Measurements from ENCODE around the gene MYH14. TPM values are rescaled to one million over a fixed set of nuclear protein-coding genes. Genes with fewer than 3 reads are reported as not detected.

The MYH14 gene
- total RNA-seq, 2 donors from 2014 or later: 27.0 to 31.5 TPM

DNA sequence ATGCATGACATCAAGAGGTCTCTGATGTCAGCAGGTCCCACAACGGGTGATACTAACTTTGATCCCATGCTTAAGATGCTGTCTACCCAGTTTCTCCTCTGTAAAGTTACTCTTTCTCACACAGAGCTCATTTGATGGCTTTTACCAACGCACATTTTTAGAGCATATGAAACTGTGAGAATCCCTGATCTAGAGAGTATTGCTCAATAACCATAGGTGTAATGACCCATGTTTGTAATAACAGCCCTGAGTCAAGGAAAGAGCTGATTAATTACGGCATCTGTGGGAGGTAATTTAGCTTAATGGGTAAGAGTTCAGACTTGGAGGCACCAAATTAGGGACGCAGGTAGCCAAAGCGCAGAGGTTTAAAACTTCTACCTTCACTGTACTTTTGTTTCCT, 22.3 kb upstream of the MYH14 start:
- intact Hi-C loops (cut with DNase I): no loop called here
- Histone ChIP-seq H3K4me1 (replicated peaks) (no peaks in the 10 kb centered on the region), H3K4me3 (no peak overlapping the region), H3K9me3 (no peaks in the 10 kb centered on the region), H3K27ac (no peak overlapping the region), H3K27me3 (replicated peaks; ENCODE audit: insufficient read depth) (no peaks in the 10 kb centered on the region), H3K36me3 (no peaks in the 10 kb centered on the region)
- no peak for DNase-seq (ENCODE audit: low spot score)
- TF ChIP-seq, protein P1, sequence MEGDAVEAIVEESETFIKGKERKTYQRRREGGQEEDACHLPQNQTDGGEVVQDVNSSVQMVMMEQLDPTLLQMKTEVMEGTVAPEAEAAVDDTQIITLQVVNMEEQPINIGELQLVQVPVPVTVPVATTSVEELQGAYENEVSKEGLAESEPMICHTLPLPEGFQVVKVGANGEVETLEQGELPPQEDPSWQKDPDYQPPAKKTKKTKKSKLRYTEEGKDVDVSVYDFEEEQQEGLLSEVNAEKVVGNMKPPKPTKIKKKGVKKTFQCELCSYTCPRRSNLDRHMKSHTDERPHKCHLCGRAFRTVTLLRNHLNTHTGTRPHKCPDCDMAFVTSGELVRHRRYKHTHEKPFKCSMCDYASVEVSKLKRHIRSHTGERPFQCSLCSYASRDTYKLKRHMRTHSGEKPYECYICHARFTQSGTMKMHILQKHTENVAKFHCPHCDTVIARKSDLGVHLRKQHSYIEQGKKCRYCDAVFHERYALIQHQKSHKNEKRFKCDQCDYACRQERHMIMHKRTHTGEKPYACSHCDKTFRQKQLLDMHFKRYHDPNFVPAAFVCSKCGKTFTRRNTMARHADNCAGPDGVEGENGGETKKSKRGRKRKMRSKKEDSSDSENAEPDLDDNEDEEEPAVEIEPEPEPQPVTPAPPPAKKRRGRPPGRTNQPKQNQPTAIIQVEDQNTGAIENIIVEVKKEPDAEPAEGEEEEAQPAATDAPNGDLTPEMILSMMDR (IDR thresholded peaks at IDR 0.05): no peak
- TF ChIP-seq POLR2AphosphoS5 (IDR thresholded peaks at IDR 0.05) (no peak), POLR2A (IDR thresholded peaks at IDR 0.05) (no peak)
- WGBS: 50% methylated on average over 5 of the region's 5 CpGs

DNA sequence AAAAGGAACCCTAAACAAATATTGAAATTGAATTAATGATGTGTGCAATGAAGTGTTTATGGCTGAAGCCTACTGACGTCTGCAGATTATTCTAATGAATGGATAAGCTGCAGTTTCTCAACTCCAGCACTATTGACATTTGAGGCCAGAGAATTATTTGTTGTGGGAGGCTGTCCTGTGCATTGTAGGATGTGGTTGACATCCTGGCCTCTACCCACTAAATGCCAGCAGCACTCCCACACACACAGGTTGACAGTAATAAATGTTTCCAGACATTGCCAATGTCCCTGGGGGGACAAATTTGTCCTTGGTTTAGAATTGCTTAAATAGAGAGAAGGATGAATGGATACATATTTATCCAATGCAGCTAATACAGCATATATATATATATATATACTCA, 19.2 kb upstream of the MYH14 start:
- H3K27me3 ChIP-seq (replicated peaks; ENCODE audit: insufficient read depth): no peaks in the 10 kb centered on the region
- H3K27ac ChIP-seq: no peak overlapping the region
- H3K4me1 ChIP-seq (replicated peaks): no peaks in the 10 kb centered on the region
- no peaks in the 10 kb centered on the region for H3K36me3 ChIP-seq
- H3K9me3 ChIP-seq: no peaks in the 10 kb centered on the region
- TF ChIP-seq, protein P1 (IDR thresholded peaks at IDR 0.05): no peak
- TF ChIP-seq POLR2AphosphoS5 (IDR thresholded peaks at IDR 0.05) (no peak), POLR2A (IDR thresholded peaks at IDR 0.05) (no peak)
- no peak for DNase-seq (ENCODE audit: low spot score)
- intact Hi-C loops (cut with DNase I): no loop called here
- 4% methylated on average over 1 of the region's 1 CpG for WGBS
- H3K4me3 ChIP-seq: no peak overlapping the region

DNA sequence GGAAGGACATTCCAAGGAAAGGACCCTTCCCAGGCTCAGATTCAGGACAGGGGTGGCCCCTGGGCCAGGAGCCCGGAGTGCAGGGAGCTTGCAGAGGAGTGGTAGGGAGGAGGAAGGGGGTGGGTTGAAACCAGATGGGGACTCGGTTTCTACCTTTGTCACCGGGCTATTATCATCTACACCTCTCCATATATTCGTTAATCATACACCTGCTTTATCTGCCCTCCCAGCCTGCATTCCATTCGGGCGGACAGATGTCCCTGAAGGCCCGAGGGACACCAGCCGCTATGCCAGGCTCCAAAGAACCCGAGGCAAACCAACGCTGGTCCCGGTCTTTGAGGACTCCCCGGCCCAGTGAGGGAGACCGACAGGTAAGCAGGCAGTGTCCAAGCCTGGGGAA, 15.5 kb upstream of the MYH14 start:
- no peak for DNase-seq (ENCODE audit: low spot score)
- 80% methylated on average over 13 of the region's 13 CpGs for WGBS
- no peak overlapping the region for H3K27ac ChIP-seq
- intact Hi-C loops (cut with DNase I): no loop called here
- no peak for TF ChIP-seq POLR2A (IDR thresholded peaks at IDR 0.05)
- TF ChIP-seq, protein P1 (IDR thresholded peaks at IDR 0.05): no peak
- H3K36me3 ChIP-seq: no peaks in the 10 kb centered on the region
- no peaks in the 10 kb centered on the region for H3K4me1 ChIP-seq (replicated peaks)
- H3K27me3 ChIP-seq (replicated peaks; ENCODE audit: insufficient read depth): no peaks in the 10 kb centered on the region
- no peak overlapping the region for H3K4me3 ChIP-seq
- no peaks in the 10 kb centered on the region for H3K9me3 ChIP-seq

- no peak for DNase-seq (ENCODE audit: low spot score)
- Histone ChIP-seq H3K36me3 (no peaks in the 10 kb centered on the region), H3K9me3 (no peaks in the 10 kb centered on the region), H3K4me1 (replicated peaks) (no peaks in the 10 kb centered on the region), H3K4me3 (no peak overlapping the region), H3K27ac (no peak overlapping the region), H3K27me3 (replicated peaks; ENCODE audit: insufficient read depth) (no peaks in the 10 kb centered on the region)
- 74% methylated on average over 8 of the region's 8 CpGs for WGBS
- intact Hi-C loops (cut with DNase I): no loop called here
- TF ChIP-seq POLR2AphosphoS5 (IDR thresholded peaks at IDR 0.05): no peak
- no peak for TF ChIP-seq POLR2A (IDR thresholded peaks at IDR 0.05)
- TF ChIP-seq, protein P1 (IDR thresholded peaks at IDR 0.05): no peak
Measured at GRCh38 chr19:50189331-50189730, 14.1 kb upstream of the MYH14 start.

DNA sequence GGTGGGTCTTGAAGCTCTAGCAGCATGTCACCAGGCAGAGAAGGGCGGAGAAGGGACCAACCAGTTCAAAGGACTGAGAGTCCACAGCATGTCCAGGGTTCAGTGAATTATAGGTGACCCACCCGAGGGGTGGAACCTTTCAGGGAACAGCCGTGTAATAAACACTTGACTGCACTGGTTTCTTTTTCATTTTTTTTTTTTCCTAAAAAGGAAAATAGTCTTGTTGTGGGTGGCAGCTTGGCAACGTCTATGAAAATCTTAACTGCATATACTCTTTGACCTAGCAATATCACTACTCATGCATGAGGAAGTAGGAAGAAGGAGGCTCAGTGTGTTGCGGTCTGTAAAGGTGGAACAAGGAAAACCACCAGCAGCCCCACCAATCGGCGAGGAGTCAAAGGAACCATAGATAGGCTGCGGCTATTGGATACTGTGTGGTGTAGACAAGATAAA, 13.0 kb upstream of the MYH14 start:
- TF ChIP-seq, protein P1 (IDR thresholded peaks at IDR 0.05): no peak
- TF ChIP-seq POLR2A (IDR thresholded peaks at IDR 0.05) (no peak), POLR2AphosphoS5 (IDR thresholded peaks at IDR 0.05) (no peak)
- Histone ChIP-seq H3K9me3 (no peaks in the 10 kb centered on the region), H3K36me3 (no peaks in the 10 kb centered on the region), H3K4me3 (no peak overlapping the region), H3K27me3 (replicated peaks; ENCODE audit: insufficient read depth) (no peaks in the 10 kb centered on the region), H3K27ac (no peak overlapping the region), H3K4me1 (replicated peaks) (no peaks in the 10 kb centered on the region)
- intact Hi-C loops (cut with DNase I): no loop called here
- no peak for DNase-seq (ENCODE audit: low spot score)
- 68% methylated on average over 8 of the region's 8 CpGs for WGBS
